Measurements from ENCODE around the gene H2AZ1.

H2AZ1 gene

DNA sequence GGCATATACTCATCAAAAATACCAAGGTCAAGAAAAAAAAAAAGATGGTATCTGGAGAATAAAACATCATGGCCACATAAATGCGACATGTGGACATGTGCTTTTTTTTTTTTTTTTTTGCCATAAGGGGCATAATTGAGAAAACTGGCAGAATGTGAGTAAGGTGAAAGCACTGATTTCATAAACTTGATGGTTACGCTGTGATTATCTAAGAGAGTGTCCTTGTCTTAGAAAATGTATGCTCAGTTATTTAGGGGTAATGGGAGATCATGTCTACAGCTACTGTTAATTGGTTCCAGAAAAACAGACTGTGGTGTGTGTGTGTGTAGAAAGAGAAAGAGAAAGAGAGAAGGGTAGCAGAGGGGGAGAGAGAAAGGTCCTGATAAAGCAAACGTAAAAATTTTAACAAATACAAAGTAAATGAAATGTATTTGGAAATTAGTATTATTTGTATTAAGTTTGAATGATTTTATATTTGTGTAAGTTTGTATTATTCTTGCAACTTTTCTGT lies 11.8 kb downstream of the H2AZ1 start:
- Histone ChIP-seq H3K4me1 (ENCODE audit: control insufficient read depth, insufficient read depth, low read length) (no peaks in the 10 kb centered on the region), H3K4me3 (ENCODE audit: low read depth, low read length) (no peak overlapping the region), H3K27ac (ENCODE audit: extremely low read depth, low read depth, low read length) (no peak overlapping the region), H3K9me3 (ENCODE audit: control insufficient read depth, insufficient read depth, low read depth, low read length) (no peaks in the 10 kb centered on the region), H3K36me3 (ENCODE audit: control insufficient read depth in 2 of 2, insufficient read depth in 1 of 2, low read length in 2 of 2) (peaks cover 0 to 17% of the 10 kb centered on the region in 2 experiments; a peak in 2 of 3 replicates)
- TF ChIP-seq YY1 (tag by site-specific recombination; IDR thresholded peaks at IDR 0.05) (no peak), YY2 (tag by site-specific recombination; IDR thresholded peaks at IDR 0.05) (no peak), ZNF169 (tag by site-specific recombination; IDR thresholded peaks at IDR 0.05) (no peak), ZNF341 (tag by site-specific recombination; IDR thresholded peaks at IDR 0.05; ENCODE audit: low read depth) (no peak), ZNF146 (tag by site-specific recombination; IDR thresholded peaks at IDR 0.05) (no peak), KLF8 (tag by site-specific recombination; IDR thresholded peaks at IDR 0.05) (no peak), ZNF544 (tag by site-specific recombination; IDR thresholded peaks at IDR 0.05) (no peak), PRDM1 (tag by site-specific recombination; IDR thresholded peaks at IDR 0.05) (no peak), ZNF623 (tag by site-specific recombination; IDR thresholded peaks at IDR 0.05) (no peak), ZNF701 (tag by site-specific recombination; IDR thresholded peaks at IDR 0.05) (no peak)
- ChIA-PET CTCF (no interaction called here), POLR2A (no interaction called here)

DNA sequence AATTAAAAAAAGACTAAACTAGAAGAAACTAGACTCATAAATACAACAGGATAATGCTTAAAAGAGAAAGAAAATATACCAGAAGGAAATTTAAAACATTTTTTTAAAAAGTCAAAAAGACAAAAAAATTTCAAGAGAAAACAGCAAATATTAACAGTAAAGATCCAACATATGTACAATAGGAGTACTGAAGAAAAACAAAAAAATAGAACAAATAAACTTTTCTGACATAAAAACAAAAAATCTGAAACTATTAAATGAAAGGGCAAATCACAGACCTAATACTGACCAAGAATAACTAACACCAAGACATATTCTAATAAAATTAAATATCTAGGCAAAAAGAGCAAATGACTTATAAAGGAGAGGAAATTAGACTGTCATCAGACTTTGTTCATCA lies 15.2 kb downstream of the H2AZ1 start:
- Histone ChIP-seq H3K36me3 (ENCODE audit: control insufficient read depth in 2 of 2, insufficient read depth in 1 of 2, low read length in 2 of 2) (peaks cover 0 to 17% of the 10 kb centered on the region in 2 experiments; a peak in 1 of 3 replicates), H3K4me3 (ENCODE audit: low read depth, low read length) (no peak overlapping the region), H3K4me1 (ENCODE audit: control insufficient read depth, insufficient read depth, low read length) (no peaks in the 10 kb centered on the region), H3K9me3 (ENCODE audit: control insufficient read depth, insufficient read depth, low read depth, low read length) (no peaks in the 10 kb centered on the region), H3K27ac (ENCODE audit: extremely low read depth, low read depth, low read length) (no peak overlapping the region)
- ChIA-PET POLR2A (interaction anchor here (0.7 kb wide), 1 partner anchor 15 kb away, joined by 3 read pairs; the partner anchor contains the start of gene H2AZ1), CTCF (no interaction called here)
- no peak for TF ChIP-seq ZNF112 (tag by site-specific recombination; IDR thresholded peaks at IDR 0.05)
- no peak for TF ChIP-seq ZNF510 (tag by site-specific recombination; IDR thresholded peaks at IDR 0.05; ENCODE audit: insufficient replicate concordance)
- TF ChIP-seq ZNF280D (tag by site-specific recombination; IDR thresholded peaks at IDR 0.05): 0 out of 2 replicates have a peak, but pooled peaks have one; percentile 30
- no peak for TF ChIP-seq GLIS1 (tag by site-specific recombination; IDR thresholded peaks at IDR 0.05)
- 0 out of 2 replicates have a peak, but pooled peaks have one; percentile 18 for TF ChIP-seq ZNF362 (tag by site-specific recombination; IDR thresholded peaks at IDR 0.05)
- TF ChIP-seq ZNF10 (tag by site-specific recombination; IDR thresholded peaks at IDR 0.05): no peak
- peak; percentile 99 for TF ChIP-seq ZNF133 (tag by site-specific recombination; IDR thresholded peaks at IDR 0.05)
- TF ChIP-seq SETDB1 (IDR thresholded peaks at IDR 0.05; ENCODE audit: insufficient read length, low read length): peak; percentile 79

GRCh38 chr4:99927566-99927965 lies 22.5 kb downstream of the H2AZ1 start:
- H3K27ac ChIP-seq (ENCODE audit: extremely low read depth, low read depth, low read length): no peak overlapping the region
- POLR2A ChIA-PET: no interaction called here
- no peak overlapping the region for H3K4me3 ChIP-seq (ENCODE audit: low read depth, low read length)
- H3K4me1 ChIP-seq (ENCODE audit: control insufficient read depth, insufficient read depth, low read length): no peaks in the 10 kb centered on the region
- CTCF ChIA-PET: no interaction called here
- H3K9me3 ChIP-seq (ENCODE audit: control insufficient read depth, insufficient read depth, low read depth, low read length): no peaks in the 10 kb centered on the region
- peaks cover 7 to 28% of the 10 kb centered on the region in 2 experiments; a peak in 2 of 3 replicates for H3K36me3 ChIP-seq (ENCODE audit: control insufficient read depth in 2 of 2, insufficient read depth in 1 of 2, low read length in 2 of 2)
- TF ChIP-seq ZNF621 (tag by site-specific recombination; IDR thresholded peaks at IDR 0.05): no peak
- no peak for TF ChIP-seq CTCF (tag by site-specific recombination; IDR thresholded peaks at IDR 0.05)
- no peak for TF ChIP-seq ZNF292 (tag by site-specific recombination; IDR thresholded peaks at IDR 0.05; ENCODE audit: borderline replicate concordance, low read depth)
- TF ChIP-seq ZBTB44 (tag by site-specific recombination; IDR thresholded peaks at IDR 0.05): no peak
- TF ChIP-seq HOXC10 (CRISPR knock-in tag; IDR thresholded peaks at IDR 0.05): no peak
- TF ChIP-seq ZNF510 (tag by site-specific recombination; IDR thresholded peaks at IDR 0.05; ENCODE audit: insufficient replicate concordance): no peak
- no peak for TF ChIP-seq ZFP37 (tag by site-specific recombination; IDR thresholded peaks at IDR 0.05)
- no peak for TF ChIP-seq ZNF341 (tag by site-specific recombination; IDR thresholded peaks at IDR 0.05; ENCODE audit: low read depth)
- TF ChIP-seq ZBTB21 (tag by site-specific recombination; IDR thresholded peaks at IDR 0.05): no peak
- no peak for TF ChIP-seq ZNF670 (tag by site-specific recombination; IDR thresholded peaks at IDR 0.05; ENCODE audit: low read depth)
